Activated T-helper 9 cell treated with anti-CD3 and anti-CD28 coated beads, Interleukin-2, amount 50 U/mL, for 16 hours (primary cell): Measurements from ENCODE around the gene TPSB2.
"Not testable (repeated sequence)": the region's sequence is repeated elsewhere in the genome, so short reads cannot be mapped to it uniquely, and the experiment has no call there.

ENCODE experiments used
- DNase-seq: peaks from one replicate; pipeline ENCODE4 v3.0.0-alpha.2; 2020; ENCODE audit warnings: low read depth

TPSB2 gene

GRCh38 chr16:1240436-1240835 lies 10.5 kb upstream of the TPSB2 start, which contains the start of gene TPSAB1:
TPSAB1 (plus strand) TSS chr16:1240705; CDS start chr16:1240939, 234 bp downstream.
- not testable (repeated sequence) for DNase-seq

DNA sequence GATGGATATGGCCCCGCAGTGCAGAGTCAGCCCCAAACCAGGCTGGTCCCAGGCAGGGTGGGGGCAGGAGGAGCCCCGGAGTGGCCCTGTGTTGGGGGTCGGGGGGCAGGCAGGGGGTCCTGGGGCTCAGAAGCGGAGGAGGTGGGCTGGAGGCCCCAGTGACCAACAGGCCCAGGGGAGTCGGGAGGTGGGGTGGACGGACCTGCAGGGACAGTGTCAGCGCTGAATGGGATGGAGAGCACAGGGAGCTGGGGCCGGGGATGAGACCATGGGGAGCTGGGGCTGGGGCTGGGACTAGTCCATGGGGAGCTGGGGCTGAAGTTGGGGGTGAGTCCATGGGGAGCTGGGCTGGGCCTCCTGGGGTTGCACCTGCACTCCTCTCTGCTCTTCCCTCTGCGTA lies 9.6 kb upstream of the TPSB2 start:
- not testable (repeated sequence) for DNase-seq

GRCh38 chr16:1238909-1239308 lies 8.9 kb upstream of the TPSB2 start:
- not testable (repeated sequence) for DNase-seq

GRCh38 chr16:1237990-1238389 lies 8.0 kb upstream of the TPSB2 start:
- no peak for DNase-seq

GRCh38 chr16:1236659-1237058 lies 6.7 kb upstream of the TPSB2 start:
- not testable (repeated sequence) for DNase-seq

- DNase-seq: not testable (repeated sequence)
Measured at GRCh38 chr16:1232049-1232748, 2.2 kb upstream of the TPSB2 start.

DNA sequence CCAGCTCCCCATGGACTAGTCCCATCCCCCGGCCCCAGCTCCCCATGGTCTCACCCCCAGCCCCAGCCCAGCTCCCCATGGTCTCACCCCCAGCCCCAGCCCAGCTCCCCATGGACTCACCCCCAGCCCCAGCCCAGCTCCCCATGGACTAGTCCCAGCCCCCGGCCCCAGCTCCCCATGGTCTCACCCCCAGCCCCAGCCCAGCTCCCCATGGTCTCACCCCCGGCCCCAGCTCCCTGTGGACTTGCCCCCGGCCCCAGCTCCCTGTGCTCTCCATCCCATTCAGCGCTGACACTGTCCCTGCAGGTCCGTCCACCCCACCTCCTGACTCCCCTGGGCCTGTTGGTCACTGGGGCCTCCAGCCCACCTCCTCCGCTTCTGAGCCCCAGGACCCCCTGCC lies 1.3 kb upstream of the TPSB2 start:
- DNase-seq: not testable (repeated sequence)

GRCh38 chr16:1230471-1231212 lies 658 bp upstream of the TPSB2 start:
- DNase-seq: not testable (repeated sequence)

DNA sequence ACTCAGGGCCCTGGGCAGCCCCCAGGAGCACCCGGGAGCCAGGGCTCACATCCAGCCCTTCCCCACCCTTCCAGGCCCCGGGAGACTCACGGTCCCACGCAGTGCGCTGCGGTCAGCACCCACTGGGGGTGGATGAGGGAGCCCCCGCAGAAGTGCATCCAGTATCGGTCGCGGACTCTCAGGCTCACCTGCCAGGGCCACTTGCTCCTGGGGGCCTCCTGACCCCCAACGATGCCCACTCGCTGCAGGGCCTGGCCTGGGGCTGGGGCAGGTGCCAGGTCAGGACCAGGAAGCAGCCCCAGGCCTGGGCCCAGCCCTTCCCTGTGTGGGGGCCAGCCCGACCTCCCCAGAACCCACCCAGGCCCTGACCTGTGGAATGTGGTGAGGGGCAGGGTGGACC lies 508 bp downstream of the TPSB2 start:
- not testable (repeated sequence) for DNase-seq

DNA sequence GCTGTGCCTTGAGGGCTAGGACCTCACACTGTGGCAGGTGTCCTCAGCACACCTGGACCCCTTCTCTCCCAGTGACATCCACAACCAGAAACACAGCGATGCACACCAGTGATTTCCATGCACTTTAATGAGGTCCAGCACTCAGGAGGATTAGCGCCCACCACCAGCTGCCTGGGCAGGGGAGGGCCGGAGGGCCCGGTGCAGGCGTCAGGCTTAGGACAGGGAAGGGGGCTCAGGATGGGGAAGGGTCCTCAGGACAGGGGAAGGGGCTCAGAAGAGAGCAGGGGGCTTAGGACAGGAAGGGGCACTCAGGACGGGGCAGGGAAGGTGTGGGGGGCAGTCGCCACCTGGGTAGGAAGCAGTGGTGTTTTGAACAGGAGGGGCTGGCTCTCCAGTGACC lies 1.8 kb downstream of the TPSB2 start:
- DNase-seq: not testable (repeated sequence)

DNA sequence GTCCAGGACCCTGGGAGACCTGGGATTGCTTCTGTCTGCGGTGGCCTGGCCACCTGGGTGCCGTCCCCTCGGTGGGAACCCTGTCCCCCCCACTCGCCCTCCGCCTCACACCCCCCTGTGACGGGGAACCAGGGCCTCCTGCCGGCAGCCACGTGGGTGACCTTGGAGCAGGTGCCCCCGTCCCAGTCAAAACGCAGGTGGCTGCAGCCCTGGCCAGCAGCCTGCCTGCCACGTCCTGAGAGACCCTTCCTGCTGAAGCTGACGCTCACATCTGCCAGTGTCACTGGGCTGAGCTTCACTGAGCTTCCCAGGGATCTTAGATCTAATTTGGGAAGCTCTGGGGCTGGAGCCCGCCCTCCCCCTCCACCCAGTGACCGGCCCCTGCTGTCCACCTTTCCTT lies 3.3 kb downstream of the TPSB2 start:
- not testable (repeated sequence) for DNase-seq

DNA sequence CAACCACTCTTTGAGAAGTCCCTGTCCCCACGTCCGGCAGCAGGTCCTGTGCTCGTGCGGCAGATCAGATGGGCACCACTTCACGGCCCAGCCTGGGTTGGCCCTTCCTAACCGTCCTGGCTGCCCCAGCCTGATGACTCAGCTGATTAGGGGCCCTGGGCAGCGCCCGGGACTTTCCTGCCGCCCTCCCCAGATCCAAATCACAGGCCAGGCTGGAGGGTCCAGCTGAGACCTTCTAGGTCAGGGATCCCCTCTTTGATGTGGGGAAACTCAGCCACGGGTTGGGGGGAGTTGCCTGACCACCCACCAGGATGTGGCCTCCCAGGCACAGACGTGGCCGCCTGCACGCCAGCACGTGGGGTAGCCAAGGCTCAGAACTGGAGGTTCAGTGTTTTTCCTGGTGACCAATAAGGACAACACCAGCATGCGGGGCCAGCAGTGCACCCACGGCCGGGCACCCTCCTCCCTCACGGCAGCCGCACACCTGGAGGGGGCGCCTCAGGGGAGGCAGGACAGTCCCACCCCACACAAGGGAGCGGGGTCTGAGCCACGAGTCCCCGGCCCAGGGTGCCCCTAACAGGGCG lies 4.2 kb downstream of the TPSB2 start:
- DNase-seq: not testable (repeated sequence)

DNA sequence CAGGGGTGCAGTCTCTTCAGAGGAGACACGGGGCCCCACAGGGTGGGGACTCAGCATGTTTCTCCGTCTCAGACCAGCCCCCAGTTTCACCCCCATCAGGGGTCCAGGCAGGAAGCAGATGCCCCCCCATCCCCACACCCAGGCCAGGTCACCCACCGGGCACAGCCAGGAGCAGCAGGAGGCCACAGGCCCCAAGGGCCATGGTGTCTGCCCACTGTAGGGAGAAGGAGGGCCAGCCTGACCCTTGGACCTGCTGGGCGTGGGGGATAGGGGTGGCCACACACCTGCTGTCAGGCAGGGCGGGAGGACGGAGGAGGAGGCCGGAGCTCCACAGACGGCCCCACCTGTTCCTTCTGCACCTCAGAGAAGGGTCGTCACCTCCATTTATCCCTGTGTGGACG lies 4.9 kb downstream of the TPSB2 start, which contains the start of gene TPSG1:
Gene TPSG1 (minus strand): TSS at position 218 of the 401 bp plus-strand sequence. CDS start 16 bp downstream, at position 202.
- no peak for DNase-seq

DNA sequence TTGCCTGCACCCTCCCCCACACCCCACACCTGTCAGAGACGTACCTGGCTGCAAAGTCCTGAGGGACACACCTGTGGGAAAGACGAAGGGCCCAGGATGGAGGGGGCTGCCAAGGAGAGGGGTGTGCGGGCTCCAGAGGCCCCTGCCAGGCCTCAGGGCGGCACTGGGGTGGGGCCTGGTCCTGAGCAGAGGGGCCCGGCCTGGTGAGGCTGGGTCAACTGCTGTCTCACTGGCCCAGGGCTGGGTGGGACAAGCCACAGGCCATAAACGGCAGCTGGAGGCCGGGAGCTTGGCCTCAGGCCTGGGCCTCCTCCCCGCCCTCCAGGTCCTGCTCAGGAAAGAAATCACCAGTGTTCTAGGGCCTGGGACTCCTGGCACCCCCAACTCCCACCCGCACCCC lies 5.4 kb downstream of the TPSB2 start:
- no peak for DNase-seq

DNA sequence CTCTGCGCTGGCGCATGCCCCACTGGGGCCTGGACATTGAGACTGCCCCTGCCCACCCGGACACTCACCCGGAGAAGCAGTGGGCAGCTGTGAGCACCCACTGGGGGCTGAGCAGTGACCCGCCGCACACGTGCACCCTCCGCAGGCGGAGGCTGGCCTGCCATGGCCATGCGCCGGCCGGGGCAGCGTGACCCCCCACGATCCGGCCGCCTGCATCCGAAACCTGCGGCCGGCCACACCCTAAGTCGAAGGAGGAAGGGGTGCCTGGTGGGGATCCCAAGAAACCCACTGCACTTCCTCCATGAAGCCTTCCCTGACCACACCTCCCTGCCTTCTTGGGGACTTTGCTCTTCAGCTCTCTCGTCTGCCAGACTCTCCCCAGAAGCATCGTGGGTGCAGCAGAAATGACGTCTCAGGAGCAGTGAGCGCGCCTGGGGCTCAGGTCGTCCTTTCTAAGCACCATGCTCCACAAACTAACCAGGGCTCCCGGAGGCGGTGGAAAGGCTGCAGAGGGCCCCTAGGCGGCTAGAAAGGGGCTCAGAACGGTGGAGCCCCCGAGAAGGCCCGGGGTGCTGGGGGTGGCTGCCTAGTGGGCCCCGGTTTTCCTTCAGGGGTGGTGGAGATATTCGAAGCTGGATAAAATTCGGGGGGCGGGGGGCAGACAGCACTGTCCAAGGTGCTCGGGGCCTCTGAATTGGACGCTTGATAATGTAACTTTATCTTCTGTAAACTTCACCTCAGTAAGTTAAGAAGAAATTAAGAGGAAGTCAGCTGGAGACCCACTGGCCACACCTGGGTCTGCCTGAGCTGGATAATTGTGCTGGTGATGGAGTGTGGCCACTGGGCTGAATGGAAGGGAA lies 6.4 kb downstream of the TPSB2 start:
- DNase-seq: no peak

DNA sequence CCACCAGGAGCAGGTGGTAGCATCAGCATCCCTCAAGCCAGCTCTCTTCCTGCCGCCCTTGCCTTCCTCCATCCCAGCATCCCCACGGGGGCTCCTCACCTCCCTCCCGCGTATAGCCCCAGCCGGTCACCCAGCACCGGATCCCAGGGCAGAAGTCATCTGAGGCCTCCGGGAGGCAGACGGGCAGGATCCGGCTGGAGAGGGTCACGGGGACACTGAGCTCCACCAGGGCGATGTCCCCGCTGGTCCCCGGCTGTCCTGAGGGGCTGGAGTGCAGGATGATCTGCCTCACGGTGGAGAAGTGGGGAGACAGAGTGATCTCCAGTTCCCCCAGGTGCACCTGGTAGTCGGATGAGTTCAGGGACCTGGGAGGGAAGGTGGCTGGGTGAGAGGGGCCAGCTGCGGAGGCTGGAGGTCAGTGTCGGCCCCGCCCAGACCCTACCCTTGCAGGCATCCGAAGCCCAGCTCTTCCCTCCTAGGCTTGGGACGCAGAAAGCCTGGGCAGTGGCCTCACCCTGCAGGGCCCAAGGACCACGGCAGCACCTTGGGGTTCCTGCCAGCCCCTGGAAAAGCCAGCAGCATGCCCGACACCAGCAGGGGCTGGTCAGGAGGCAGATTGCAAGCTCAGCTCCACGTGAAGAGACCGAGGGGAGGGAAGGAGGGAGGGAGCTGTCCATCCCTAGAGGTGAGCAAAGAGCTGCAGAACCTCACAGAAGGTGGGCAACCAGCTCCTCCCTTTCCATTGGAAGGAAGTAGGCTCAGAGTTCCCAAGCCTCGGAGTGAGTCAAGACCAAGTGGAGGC lies 7.2 kb downstream of the TPSB2 start:
- DNase-seq: no peak

GRCh38 chr16:1221628-1222552 lies 8.1 kb downstream of the TPSB2 start:
- DNase-seq: no peak

DNA sequence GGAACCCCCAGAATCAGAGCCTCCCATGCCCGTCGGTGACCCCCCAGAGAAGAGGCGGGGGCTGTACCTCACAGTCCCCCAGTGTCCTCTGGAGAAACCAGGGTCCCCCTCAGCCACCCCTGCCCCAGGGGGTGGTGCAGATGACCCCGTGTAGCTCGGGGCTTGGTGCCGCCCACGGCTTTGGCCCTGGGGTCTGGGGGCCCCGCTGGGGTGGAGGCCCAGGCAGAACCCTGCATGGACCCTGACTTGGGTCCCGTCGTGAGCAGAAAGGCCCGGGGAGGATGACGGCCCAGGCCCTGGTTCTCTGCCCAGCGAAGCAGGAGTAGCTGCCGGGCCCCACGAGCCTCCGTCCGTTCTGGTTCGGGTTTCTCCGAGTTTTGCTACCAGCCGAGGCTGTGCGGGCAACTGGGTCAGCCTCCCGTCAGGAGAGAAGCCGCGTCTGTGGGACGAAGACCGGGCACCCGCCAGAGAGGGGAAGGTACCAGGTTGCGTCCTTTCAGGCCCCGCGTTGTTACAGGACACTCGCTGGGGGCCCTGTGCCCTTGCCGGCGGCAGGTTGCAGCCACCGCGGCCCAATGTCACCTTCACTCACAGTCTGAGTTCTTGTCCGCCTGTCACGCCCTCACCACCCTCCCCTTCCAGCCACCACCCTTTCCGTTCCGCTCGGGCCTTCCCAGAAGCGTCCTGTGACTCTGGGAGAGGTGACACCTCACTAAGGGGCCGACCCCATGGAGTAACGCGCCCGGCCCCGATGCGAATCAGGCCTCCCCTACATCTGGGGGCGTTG lies 8.9 kb downstream of the TPSB2 start:
- no peak for DNase-seq

DNA sequence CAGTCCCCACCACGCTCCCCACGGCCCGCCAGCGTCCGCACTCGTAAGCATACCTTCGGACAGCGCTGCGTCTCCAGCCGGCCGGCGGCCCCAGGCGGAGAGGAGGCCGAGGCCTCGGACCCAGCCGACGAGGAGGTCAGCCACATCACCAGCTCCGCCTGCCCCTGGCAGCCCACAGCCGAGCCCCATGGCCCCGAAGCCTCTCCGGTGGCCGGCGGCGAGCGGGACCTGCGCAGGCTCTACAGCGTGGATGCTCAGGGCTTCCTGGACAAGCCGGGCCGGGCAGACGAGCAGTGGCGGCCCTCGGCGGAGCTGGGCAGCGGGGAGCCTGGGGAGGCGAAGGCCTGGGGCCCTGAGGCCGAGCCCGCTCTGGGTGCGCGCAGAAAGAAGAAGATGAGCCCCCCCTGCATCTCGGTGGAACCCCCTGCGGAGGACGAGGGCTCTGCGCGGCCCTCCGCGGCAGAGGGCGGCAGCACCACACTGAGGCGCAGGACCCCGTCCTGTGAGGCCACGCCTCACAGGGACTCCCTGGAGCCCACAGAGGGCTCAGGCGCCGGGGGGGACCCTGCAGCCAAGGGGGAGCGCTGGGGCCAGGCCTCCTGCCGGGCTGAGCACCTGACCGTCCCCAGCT lies 9.8 kb downstream of the TPSB2 start:
- DNase-seq: no peak
